Activated CD8-positive, alpha-beta memory T cell treated with anti-CD3 and anti-CD28 coated beads, Interleukin-2, amount 10 ng/mL, durations not matched to agents 7 days and 5 days (primary cell): ENCODE data around the gene AP1AR. TPM values are rescaled to one million over a fixed set of nuclear protein-coding genes. Genes with fewer than 3 reads are reported as not detected.

Source experiments
- ATAC-seq: fragments of 150-1000 bp; cut with Tn5 transposase; one replicate; pipeline ENCODE4 v1.10.0; 2021; ENCODE audit warnings: moderate library complexity
- CTCF ChIA-PET: fragments of 350-600 bp; sonication (Branson Sonifier 250); formaldehyde crosslinking; loops from one replicate; lab custom pipeline; 2021; ENCODE audit warnings: antibody characterized with exemption; lab: Charles Lee
- DNase-seq: peaks from one replicate; pipeline ENCODE4 v3.0.0-alpha.2; 2020
- H3K27ac Mint-ChIP-seq: one replicate; pipeline ENCODE4 v1.8.0; 2021; ENCODE audit warnings: mild to moderate bottlenecking, mixed read lengths
- H3K27me3 Mint-ChIP-seq: one replicate; pipeline ENCODE4 v1.8.0; 2021; ENCODE audit warnings: mixed read lengths
- H3K36me3 Mint-ChIP-seq: one replicate; pipeline ENCODE4 v1.8.0; 2021; ENCODE audit warnings: mild to moderate bottlenecking, mixed read lengths
- H3K4me1 Mint-ChIP-seq: one replicate; pipeline ENCODE4 v1.8.0; 2021; ENCODE audit warnings: mixed read lengths
- H3K4me3 Mint-ChIP-seq: one replicate; pipeline ENCODE4 v1.8.0; 2021; ENCODE audit warnings: mild to moderate bottlenecking, moderate library complexity, mixed read lengths
- H3K9me3 Mint-ChIP-seq: one replicate; pipeline ENCODE4 v1.8.0; 2022; ENCODE audit warnings: low read depth, mixed read lengths
- total RNA-seq, 2 experiments: library from RNA; stranded (reverse); gene quantifications; one replicate each; pipeline ENCODE4 v1.2.3, GENCODE V29; 2021

The AP1AR gene, protein sequence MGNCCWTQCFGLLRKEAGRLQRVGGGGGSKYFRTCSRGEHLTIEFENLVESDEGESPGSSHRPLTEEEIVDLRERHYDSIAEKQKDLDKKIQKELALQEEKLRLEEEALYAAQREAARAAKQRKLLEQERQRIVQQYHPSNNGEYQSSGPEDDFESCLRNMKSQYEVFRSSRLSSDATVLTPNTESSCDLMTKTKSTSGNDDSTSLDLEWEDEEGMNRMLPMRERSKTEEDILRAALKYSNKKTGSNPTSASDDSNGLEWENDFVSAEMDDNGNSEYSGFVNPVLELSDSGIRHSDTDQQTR
- total RNA-seq: 10 to 100 TPM; 13.6 to 17.8 TPM

DNA sequence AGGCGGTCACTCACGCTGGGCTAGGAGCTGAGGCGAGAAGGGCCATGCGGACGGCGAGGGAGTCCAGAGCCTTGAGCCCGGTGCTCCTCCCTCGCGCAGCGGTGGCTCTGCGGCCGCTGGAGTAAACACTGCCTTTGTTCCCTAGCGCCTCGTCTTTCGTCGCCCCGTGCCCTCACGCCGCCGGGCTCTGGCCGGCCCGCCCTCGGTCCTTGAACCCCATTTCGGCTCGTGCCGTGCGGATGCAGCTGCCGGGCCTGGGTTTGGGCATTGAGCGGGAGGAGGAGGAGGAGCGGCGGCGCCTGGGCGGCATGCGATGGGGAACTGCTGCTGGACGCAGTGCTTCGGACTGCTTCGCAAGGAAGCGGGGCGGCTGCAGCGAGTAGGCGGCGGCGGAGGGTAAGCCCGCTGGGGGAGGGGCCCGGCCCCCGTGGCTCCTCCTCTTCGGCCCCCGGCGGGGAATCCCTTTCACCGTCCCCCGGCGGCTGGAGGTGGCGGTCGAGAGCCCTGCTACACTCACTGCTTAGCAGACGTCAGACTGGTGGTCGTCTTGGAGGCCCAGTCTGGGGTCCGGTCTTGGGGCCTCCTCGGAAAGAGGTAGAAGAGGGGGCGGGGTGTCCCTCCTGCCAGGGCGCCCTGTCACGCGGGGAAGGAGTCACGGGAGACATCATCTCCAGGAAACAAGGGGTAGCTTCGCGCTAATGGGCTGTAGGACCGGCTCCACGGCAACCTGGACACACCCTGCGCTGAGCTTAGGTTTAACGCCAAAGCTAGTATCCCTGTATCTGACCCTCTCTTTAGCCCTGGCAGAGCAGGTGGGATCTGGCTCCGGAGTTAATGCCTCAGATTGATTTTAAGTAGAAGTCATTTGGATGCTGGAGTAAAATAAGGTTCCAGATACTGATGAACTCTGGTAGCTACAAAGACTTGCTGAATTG lies at the start of gene AP1AR:
AP1AR (plus strand) TSS at position 9 of the 935 bp plus-strand sequence; CDS start at position 314, 305 bp downstream.
- H3K27me3 Mint-ChIP-seq: no peaks in the 10 kb centered on the region
- CTCF ChIA-PET: interaction anchor here (0.6 to 4.0 kb wide), 16 partner anchors 11 to 133 kb away, joined by 3 to 42 read pairs (median 3); partner anchors contain the start of gene TIFA
- no peaks in the 10 kb centered on the region for H3K36me3 Mint-ChIP-seq

DNA sequence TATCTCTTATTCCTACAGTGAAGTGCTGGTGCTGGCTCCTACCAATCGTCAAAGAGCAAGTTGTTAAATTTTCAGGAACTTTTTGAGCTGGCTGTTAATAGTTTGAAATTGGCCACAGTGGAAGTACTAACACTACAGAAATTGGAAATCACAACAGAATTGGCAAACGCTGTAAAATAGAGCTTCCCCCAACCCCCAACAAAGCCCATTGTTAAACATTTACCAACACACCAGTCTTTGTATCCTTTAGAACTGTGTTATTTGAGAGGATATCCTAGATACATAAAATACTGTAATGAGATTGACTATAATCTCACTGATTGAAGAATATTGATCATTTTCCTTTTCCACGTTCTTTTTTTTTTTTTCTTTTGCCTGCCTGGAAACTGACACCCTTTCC lies 49.0 kb upstream of the AP1AR start:
- ATAC-seq (no peak), DNase-seq (no peak)
- H3K27me3 Mint-ChIP-seq: no peaks in the 10 kb centered on the region
- CTCF ChIA-PET: interaction anchor here (1.1 to 1.2 kb wide), 2 partner anchors 18 to 25 kb away, joined by 3 read pairs; no protein-coding TSS in a partner anchor
- peaks cover 41% of the 10 kb centered on the region for H3K4me1 Mint-ChIP-seq
- no peaks in the 10 kb centered on the region for H3K9me3 Mint-ChIP-seq
- H3K36me3 Mint-ChIP-seq: peaks cover 12% of the 10 kb centered on the region
- H3K27ac Mint-ChIP-seq: no peak overlapping the region
- H3K4me3 Mint-ChIP-seq: no peak overlapping the region

More for the DNA sequence above, at the start of gene AP1AR:
- peaks cover 30% of the 10 kb centered on the region for H3K4me1 Mint-ChIP-seq
- no peaks in the 10 kb centered on the region for H3K9me3 Mint-ChIP-seq
- peak within 1 kb of the TSS; percentile 89 for H3K4me3 Mint-ChIP-seq
- H3K27ac Mint-ChIP-seq: peak within 1 kb of the TSS; percentile 99
- ATAC-seq (peak; percentile 67), DNase-seq (peak; percentile 89)

DNA sequence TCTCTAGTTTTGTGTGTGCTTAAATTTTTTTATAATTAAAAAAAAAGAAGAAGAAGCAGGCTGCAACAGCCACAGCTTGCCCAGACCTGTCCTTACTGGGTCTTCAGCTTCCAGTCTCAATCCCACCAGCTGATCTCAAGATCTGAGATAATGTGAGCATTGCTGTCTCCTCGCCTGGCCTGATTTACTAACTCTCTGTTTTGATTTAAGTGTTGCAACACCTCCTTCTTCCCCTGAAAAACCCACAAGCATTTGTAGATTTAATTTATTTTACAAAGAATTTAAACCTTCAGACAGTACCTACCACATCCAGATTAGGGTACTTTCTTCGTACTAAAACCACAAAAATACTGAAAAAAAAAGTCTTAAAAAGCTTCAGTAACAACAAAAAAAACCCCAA lies 48.3 kb upstream of the AP1AR start:
- H3K27ac Mint-ChIP-seq: no peak overlapping the region

DNA sequence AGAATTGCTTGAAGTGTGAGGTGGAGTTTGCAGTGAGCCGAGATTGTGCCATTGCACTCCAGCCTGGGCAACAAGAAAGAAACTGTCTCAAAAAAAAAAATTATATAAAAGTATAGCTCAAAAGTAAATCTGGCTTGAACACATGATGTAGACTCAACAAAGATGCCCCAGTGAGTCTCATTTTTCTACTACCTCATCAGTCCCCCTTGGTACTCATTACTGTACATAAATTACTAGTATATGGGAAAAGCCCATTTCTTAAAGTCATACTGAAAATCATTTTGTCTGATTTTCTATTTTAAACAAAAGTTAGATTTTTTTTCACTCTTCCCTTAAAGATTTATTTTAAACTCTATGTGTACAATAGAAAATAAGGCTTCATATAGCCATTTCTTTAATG lies 47.1 kb upstream of the AP1AR start:
- DNase-seq (no peak), ATAC-seq (no peak)
- Mint-ChIP-seq H3K4me3 (no peak overlapping the region), H3K4me1 (peaks cover 36% of the 10 kb centered on the region), H3K9me3 (no peaks in the 10 kb centered on the region), H3K27me3 (no peaks in the 10 kb centered on the region), H3K36me3 (peaks cover 8% of the 10 kb centered on the region), H3K27ac (no peak overlapping the region)
- CTCF ChIA-PET: no interaction called here

More for the DNA sequence above, 48.3 kb upstream of the AP1AR start:
- DNase-seq: no peak
- Mint-ChIP-seq H3K36me3 (peaks cover 12% of the 10 kb centered on the region), H3K4me3 (no peak overlapping the region), H3K9me3 (no peaks in the 10 kb centered on the region), H3K27me3 (no peaks in the 10 kb centered on the region), H3K4me1 (peaks cover 41% of the 10 kb centered on the region)
- ATAC-seq: peak; percentile 23
- CTCF ChIA-PET: no interaction called here

DNA sequence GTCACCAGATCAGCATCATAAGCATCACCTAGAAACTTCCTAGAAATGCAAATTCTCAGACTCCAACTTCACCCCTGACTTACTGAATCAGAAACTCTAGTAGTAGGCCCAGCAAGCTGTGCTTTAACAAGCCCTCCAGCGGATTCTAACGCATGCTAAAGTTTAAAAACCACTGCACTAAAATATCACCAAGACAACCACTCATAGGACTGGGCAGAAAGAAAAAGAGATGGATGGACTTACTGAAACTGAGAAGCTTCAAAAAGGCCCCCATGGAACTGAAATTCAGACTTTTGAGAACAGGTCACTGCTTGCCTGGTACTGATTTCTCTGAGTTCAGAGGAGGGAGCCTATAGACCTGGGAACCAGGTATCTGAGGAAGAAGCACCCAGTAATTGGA lies 46.3 kb upstream of the AP1AR start:
- peaks cover 38% of the 10 kb centered on the region for H3K4me1 Mint-ChIP-seq
- no peaks in the 10 kb centered on the region for H3K27me3 Mint-ChIP-seq
- H3K4me3 Mint-ChIP-seq: no peak overlapping the region
- H3K9me3 Mint-ChIP-seq: no peaks in the 10 kb centered on the region
- H3K27ac Mint-ChIP-seq: no peak overlapping the region
- H3K36me3 Mint-ChIP-seq: peaks cover 8% of the 10 kb centered on the region
- CTCF ChIA-PET: no interaction called here
- DNase-seq (no peak), ATAC-seq (no peak)

DNA sequence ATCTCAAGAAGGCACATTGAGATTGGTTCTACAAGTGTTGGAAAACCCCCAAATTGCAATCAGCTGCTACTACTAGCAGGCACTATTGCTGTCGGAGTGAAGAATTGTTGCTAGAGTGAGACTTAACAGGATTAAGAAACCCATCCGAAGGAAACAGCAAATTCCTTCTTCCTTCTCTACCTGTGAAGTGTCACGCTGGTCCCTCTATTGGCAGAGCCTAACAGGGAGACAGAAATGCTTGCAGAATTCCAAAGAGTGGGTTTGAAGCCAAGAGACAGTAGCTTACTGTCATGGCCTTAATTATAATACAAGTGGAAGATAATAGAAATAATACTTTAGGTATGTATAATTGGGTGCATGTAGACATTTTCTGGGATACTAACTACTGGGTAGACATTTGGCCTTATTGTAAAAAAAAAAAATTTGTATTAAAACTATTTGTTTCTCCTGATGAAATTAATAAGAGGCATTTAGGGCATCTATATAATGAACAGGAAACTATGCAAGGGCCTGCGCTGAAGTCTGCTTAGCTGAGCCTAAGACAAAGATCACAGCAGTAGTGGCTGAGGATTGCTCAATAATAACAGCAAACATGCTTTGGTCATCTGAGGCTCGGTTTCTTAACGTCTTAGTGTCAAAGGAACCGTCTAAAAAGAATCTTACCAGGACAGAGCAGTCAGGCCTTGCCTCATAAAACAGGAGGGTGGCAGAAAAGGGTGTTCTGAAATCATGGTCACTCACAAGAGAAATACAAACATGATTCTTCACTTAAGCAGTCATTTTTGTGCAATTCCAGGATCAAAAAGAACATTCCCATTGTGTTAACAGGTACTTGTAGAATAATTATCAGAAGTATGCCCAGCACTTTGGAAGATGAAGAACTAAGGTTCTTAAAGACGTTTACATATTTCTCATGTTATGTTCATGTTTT lies 45.6 kb upstream of the AP1AR start:
- DNase-seq: no peak
- peaks cover 36% of the 10 kb centered on the region for H3K4me1 Mint-ChIP-seq
- CTCF ChIA-PET: no interaction called here
- peaks cover 6% of the 10 kb centered on the region for H3K36me3 Mint-ChIP-seq
- H3K9me3 Mint-ChIP-seq: no peaks in the 10 kb centered on the region
- no peak for ATAC-seq
- H3K4me3 Mint-ChIP-seq: no peak overlapping the region
- no peaks in the 10 kb centered on the region for H3K27me3 Mint-ChIP-seq
- H3K27ac Mint-ChIP-seq: no peak overlapping the region

DNA sequence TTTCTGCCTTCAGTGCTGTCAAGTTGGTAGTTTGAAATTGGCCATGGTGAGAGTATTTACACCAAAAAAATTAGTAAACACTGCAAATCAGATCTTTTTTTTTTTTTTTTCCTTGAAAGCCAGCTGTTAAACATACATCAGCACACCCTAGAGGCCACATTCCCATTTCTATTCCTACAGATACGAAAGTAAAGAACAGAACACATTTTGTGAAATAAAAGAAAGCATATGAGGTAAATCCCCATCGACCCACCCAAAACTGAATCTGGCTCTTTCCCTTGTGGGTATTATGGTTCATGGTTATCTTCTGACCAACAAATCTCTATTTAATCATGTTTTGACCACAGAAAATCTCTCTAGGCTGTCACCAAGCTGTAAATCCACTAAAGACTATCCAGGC lies 41.8 kb upstream of the AP1AR start:
- Mint-ChIP-seq H3K4me3 (no peak overlapping the region), H3K36me3 (peaks cover 3% of the 10 kb centered on the region), H3K4me1 (peaks cover 9% of the 10 kb centered on the region), H3K27ac (no peak overlapping the region), H3K27me3 (no peaks in the 10 kb centered on the region), H3K9me3 (no peaks in the 10 kb centered on the region)
- DNase-seq: no peak
- CTCF ChIA-PET: interaction anchor here (1.4 kb wide), 2 partner anchors 90 to 92 kb away, joined by 4 read pairs; no protein-coding TSS in a partner anchor
- no peak for ATAC-seq

DNA sequence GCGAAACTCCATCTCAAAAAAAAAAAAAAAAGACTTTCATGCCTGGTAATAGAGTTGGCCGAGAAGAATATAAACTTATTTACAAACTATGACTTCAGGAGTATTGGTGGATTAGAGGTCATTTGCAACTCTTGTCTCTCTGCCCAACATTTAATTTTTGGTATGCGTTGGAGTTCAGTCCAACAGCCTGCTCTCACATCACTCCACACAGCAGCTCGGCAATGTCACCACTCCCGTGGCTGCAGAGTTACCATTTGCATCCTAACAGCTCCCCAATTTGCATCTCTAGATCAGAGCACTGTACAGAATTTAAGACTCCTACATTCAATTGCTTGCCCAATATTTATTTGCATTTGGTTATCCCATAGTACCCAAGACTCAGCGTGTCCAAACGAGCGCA lies 40.9 kb upstream of the AP1AR start:
- no peaks in the 10 kb centered on the region for H3K9me3 Mint-ChIP-seq
- DNase-seq: no peak
- CTCF ChIA-PET: no interaction called here
- no peak overlapping the region for H3K4me3 Mint-ChIP-seq
- H3K27ac Mint-ChIP-seq: no peak overlapping the region
- ATAC-seq: no peak
- H3K36me3 Mint-ChIP-seq: peaks cover 5% of the 10 kb centered on the region
- peaks cover 5% of the 10 kb centered on the region for H3K4me1 Mint-ChIP-seq
- no peaks in the 10 kb centered on the region for H3K27me3 Mint-ChIP-seq

DNA sequence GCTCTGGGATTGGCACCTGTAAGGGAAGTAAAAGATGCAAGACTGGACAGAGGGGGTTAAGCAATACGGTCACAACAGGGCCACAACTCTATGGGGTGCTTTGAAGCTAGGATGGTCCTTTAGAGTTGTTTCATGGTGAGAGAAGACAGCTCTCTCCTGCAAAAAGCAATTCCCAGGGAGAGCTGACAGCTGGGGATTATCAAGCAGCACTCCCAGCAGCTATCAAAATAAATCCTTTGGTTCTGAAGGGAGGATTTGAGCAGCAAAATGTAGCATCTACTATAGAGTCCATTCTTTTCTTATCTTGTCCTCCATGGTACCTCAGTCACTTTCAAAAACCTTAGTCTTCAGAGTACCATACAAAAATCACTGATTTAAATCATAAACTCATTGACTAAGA lies 35.1 kb upstream of the AP1AR start:
- H3K4me3 Mint-ChIP-seq: no peak overlapping the region
- H3K36me3 Mint-ChIP-seq: peaks cover 3% of the 10 kb centered on the region
- no peak for ATAC-seq
- H3K9me3 Mint-ChIP-seq: no peaks in the 10 kb centered on the region
- peaks cover 18% of the 10 kb centered on the region for H3K4me1 Mint-ChIP-seq
- H3K27ac Mint-ChIP-seq: no peak overlapping the region
- CTCF ChIA-PET: no interaction called here
- no peak for DNase-seq
- peaks cover 4% of the 10 kb centered on the region for H3K27me3 Mint-ChIP-seq

DNA sequence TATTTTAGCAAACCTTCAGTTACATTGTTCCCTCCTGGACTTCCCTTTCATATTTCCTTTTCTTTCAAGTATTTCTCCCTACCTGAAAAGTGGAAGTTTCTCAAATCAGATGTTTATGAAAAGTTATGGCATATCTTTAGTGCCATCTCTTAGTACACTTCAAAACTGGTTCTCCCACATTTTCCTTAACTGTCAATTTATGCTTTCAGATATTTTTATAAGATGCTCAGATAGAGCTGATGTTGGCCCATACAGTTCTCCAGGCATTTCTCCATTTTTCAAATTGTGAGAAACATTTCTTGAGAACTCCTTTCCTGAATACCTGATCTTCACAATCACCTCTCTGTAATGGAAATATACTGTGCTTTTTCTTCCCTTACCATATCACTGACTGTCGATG lies 32.5 kb upstream of the AP1AR start:
- Mint-ChIP-seq H3K27ac (no peak overlapping the region), H3K4me1 (peaks cover 18% of the 10 kb centered on the region), H3K9me3 (no peaks in the 10 kb centered on the region), H3K4me3 (no peak overlapping the region), H3K27me3 (peaks cover 4% of the 10 kb centered on the region), H3K36me3 (peaks cover 3% of the 10 kb centered on the region)
- DNase-seq (no peak), ATAC-seq (no peak)
- CTCF ChIA-PET: no interaction called here

DNA sequence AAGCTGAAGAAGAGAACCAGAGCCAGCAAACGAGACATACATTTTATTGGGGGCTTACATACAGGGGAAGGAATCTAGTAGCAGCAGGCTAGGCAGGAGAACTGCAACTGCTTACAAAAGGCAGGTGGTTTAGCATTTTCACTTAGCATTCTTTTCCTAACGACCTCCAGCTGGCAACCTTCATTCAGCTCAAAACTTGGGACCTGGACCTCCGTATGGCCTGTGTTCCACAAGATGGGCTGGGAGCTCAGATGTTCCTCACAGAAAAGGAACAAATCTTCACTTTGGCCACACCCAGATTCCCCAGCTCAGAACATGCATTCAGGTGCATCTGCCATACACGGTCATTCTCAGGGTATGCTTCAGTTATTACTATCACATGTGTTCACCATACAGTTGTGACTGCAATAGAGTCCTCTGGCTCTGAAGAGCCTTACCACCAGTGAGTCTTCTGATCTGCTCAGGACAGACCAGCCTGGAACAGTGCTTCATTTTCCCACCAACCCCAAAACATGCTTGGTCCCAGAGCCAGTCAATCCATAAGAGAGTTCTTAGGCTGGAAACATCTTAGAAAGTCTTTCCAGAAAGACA lies 29.6 kb upstream of the AP1AR start:
- DNase-seq (no peak), ATAC-seq (no peak)
- Mint-ChIP-seq H3K9me3 (no peaks in the 10 kb centered on the region), H3K36me3 (no peaks in the 10 kb centered on the region), H3K4me3 (no peak overlapping the region), H3K27ac (no peak overlapping the region), H3K4me1 (peaks cover 18% of the 10 kb centered on the region), H3K27me3 (peaks cover 4% of the 10 kb centered on the region)
- CTCF ChIA-PET: interaction anchor here (1.4 kb wide), 1 partner anchor 32 kb away, joined by 3 read pairs; no protein-coding TSS in a partner anchor

DNA sequence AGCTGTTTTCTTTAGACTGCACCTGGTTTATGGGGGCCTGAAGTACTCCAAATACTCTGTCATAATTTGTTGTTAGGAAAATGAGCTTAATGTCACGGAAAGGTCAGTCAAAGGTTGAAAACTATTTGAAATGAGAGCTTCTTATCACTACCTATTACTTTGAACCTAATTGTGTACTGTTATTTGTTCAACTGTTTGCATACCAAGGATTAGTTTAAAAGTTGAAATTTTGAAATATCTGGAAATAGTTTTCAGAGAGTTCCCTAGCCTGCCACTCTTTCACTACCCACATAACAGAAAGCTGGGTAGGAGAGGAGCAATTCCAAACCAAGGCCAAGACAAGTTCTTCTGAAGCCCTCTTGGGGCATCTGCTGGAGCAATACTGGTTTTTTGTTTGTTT lies 28.0 kb upstream of the AP1AR start:
- Mint-ChIP-seq H3K9me3 (no peaks in the 10 kb centered on the region), H3K36me3 (no peaks in the 10 kb centered on the region), H3K27me3 (no peaks in the 10 kb centered on the region), H3K27ac (no peak overlapping the region), H3K4me1 (peaks cover 18% of the 10 kb centered on the region), H3K4me3 (no peak overlapping the region)
- CTCF ChIA-PET: interaction anchor here (0.9 kb wide), 1 partner anchor 63 kb away, joined by 3 read pairs; no protein-coding TSS in a partner anchor
- DNase-seq: no peak
- no peak for ATAC-seq
